GM23338 (cell line): Measurements from ENCODE around the gene TMC3. TPM values are rescaled to one million over a fixed set of nuclear protein-coding genes. Genes with fewer than 3 reads are reported as not detected.

Source experiments
- ATAC-seq: fragments of 200-7000 bp; cut with Tn5 transposase; 3 replicates; pipeline ENCODE4 v1.9.1; 2020
- DNase-seq: peaks from one replicate; pipeline ENCODE4 v3.0.0-alpha.2; 2015; ENCODE audit warnings: low spot score
- H2AFZ ChIP-seq: fragments of 200-600 bp; sonication (generic); 2 replicates; pipeline ENCODE4 v1.8.0; 2016; ENCODE audit warnings: antibody characterized with exemption, mild to moderate bottlenecking, moderate library complexity
- H3F3A ChIP-seq: fragments of 200-600 bp; sonication (generic); replicated peaks from 2 replicates; pipeline ENCODE4 v1.8.0; 2017; ENCODE audit warnings: antibody characterized with exemption, mixed run types, low read depth
- H3K27ac ChIP-seq: fragments of 200-600 bp; sonication (generic); 2 replicates; pipeline ENCODE4 v1.6.1; 2016; ENCODE audit warnings: low read depth
- H3K27me3 ChIP-seq: fragments of 200-600 bp; sonication (generic); 2 replicates; pipeline ENCODE4 v1.8.0; 2016; ENCODE audit warnings: mild to moderate bottlenecking, mixed run types, moderate library complexity; ENCODE audit not compliant: insufficient read depth
- H3K36me3 ChIP-seq: fragments of 200-600 bp; sonication (generic); 2 replicates; pipeline ENCODE4 v1.8.0; 2016; ENCODE audit warnings: mild to moderate bottlenecking; ENCODE audit not compliant: insufficient read depth
- H3K4me1 ChIP-seq: fragments of 200-600 bp; sonication (generic); 2 replicates; pipeline ENCODE4 v1.8.0; 2016; ENCODE audit warnings: mild to moderate bottlenecking, moderate library complexity; ENCODE audit not compliant: insufficient read depth
- H3K4me2 ChIP-seq: fragments of 200-600 bp; sonication (generic); 2 replicates; pipeline ENCODE4 v1.7.1; 2017; ENCODE audit warnings: mixed run types
- H3K4me3 ChIP-seq: fragments of 200-600 bp; sonication (generic); 2 replicates; pipeline ENCODE4 v1.6.1; 2016; ENCODE audit warnings: mixed run types
- H3K79me2 ChIP-seq: fragments of 200-600 bp; sonication (generic); replicated peaks from 2 replicates; pipeline ENCODE4 v1.8.0; 2017; ENCODE audit warnings: mild to moderate bottlenecking; ENCODE audit not compliant: insufficient read depth
- H3K9me2 ChIP-seq: fragments of 200-600 bp; sonication (generic); 2 replicates; pipeline ENCODE4 v1.8.0; 2017; ENCODE audit not compliant: insufficient read depth
- H4K20me1 ChIP-seq: fragments of 200-600 bp; sonication (generic); replicated peaks from 2 replicates; pipeline ENCODE4 v1.8.0; 2017; ENCODE audit warnings: mild to moderate bottlenecking; ENCODE audit not compliant: insufficient read depth
- H3K27ac Mint-ChIP-seq: 2 replicates; pipeline ENCODE4 v1.8.0; 2020; ENCODE audit warnings: inconsistent platforms, mild to moderate bottlenecking, moderate library complexity, mixed read lengths
- H3K27me3 Mint-ChIP-seq: 3 replicates; pipeline ENCODE4 v1.8.0; 2022; ENCODE audit warnings: low read depth, mild to moderate bottlenecking, moderate library complexity, mixed read lengths, inconsistent platforms; ENCODE audit not compliant: insufficient read depth, poor library complexity
- H3K36me3 Mint-ChIP-seq: 3 replicates; pipeline ENCODE4 v1.8.0; 2021; ENCODE audit warnings: low read depth, mild to moderate bottlenecking, inconsistent platforms, moderate library complexity, mixed read lengths
- H3K4me1 Mint-ChIP-seq: 3 replicates; pipeline ENCODE4 v1.8.0; 2020; ENCODE audit warnings: mild to moderate bottlenecking, inconsistent platforms, mixed read lengths
- H3K4me3 Mint-ChIP-seq: 3 replicates; pipeline ENCODE4 v1.8.0; 2021; ENCODE audit warnings: moderate library complexity, mild to moderate bottlenecking, inconsistent platforms, mixed read lengths
- H3K9me3 Mint-ChIP-seq: 3 replicates; pipeline ENCODE4 v1.8.0; 2020; ENCODE audit warnings: moderate library complexity, mild to moderate bottlenecking, inconsistent platforms, mixed read lengths
- CREB1 ChIP-seq: fragments of 250-450 bp; sonication (Bioruptor Pico); IDR thresholded peaks from 2 replicates; pipeline ENCODE4 v1.5.0; 2020; ENCODE audit warnings: low read depth, mild to moderate bottlenecking, moderate library complexity
- CTCF ChIP-seq, 2 experiments: fragments of 200-600 bp in 1 of 2; sonication (generic) in 1 of 2; conservative IDR thresholded peaks; 2 replicates each; pipeline versions ENCODE4 v1.5.1 to v1.6.1; 2016 to 2017; ENCODE audit warnings: antibody characterized with exemption in 2 of 2, low read depth in 2 of 2, mild to moderate bottlenecking in 2 of 2, moderate library complexity in 1 of 2
- ETS1 ChIP-seq: IDR thresholded peaks from 2 replicates; pipeline ENCODE4 v1.6.1; 2016; ENCODE audit warnings: antibody characterized with exemption
- EZH2phosphoT487 ChIP-seq: fragments of 200-600 bp; sonication (generic); IDR thresholded peaks from one replicate; pipeline ENCODE4 v1.8.1; 2018; ENCODE audit warnings: antibody characterized with exemption; ENCODE audit not compliant: unreplicated experiment
- JUNB ChIP-seq: IDR thresholded peaks from one replicate; pipeline ENCODE4 v1.6.1; 2016; ENCODE audit warnings: antibody characterized with exemption; ENCODE audit not compliant: unreplicated experiment
- NANOG ChIP-seq: IDR thresholded peaks from 2 replicates; pipeline ENCODE4 v1.6.1; 2016; ENCODE audit warnings: antibody characterized with exemption, borderline replicate concordance
- POLR2AphosphoS5 ChIP-seq: IDR thresholded peaks from 2 replicates; pipeline ENCODE4 v1.6.1; 2016; ENCODE audit warnings: antibody characterized with exemption, low read depth
- REST ChIP-seq: IDR thresholded peaks from one replicate; pipeline ENCODE4 v1.6.1; 2018; ENCODE audit warnings: antibody characterized with exemption; ENCODE audit not compliant: unreplicated experiment
- STAT1 ChIP-seq: IDR thresholded peaks from one replicate; pipeline ENCODE4 v1.6.1; 2016; ENCODE audit warnings: antibody characterized with exemption; ENCODE audit not compliant: unreplicated experiment
- ZNF114 ChIP-seq: fragments of 250-450 bp; sonication (Bioruptor Pico); IDR thresholded peaks from 2 replicates; pipeline ENCODE4 v1.5.0; 2020; ENCODE audit warnings: mild to moderate bottlenecking, moderate library complexity
- ZNF462 ChIP-seq: fragments of 250-450 bp; sonication (Bioruptor Pico); IDR thresholded peaks from 2 replicates; pipeline ENCODE4 v1.5.0; 2020; ENCODE audit warnings: mild to moderate bottlenecking, moderate library complexity
- polyA plus RNA-seq: library from polyadenylated mRNA; unstranded; fragments of >200 nt; fragmentation: Nextera tagmentation; extraction: Ambion mirVana; gene quantifications from 2 replicates; pipeline ENCODE4 v1.2.1, GENCODE V29; 2016
- total RNA-seq: library from RNA; depleted of rRNA; stranded (reverse); fragments of >200 nt; shearing (Covaris generic); gene quantifications from 2 replicates; pipeline ENCODE4 v1.2.3, GENCODE V29; 2014

TMC3 gene
- total and polyA plus RNA-seq, 2 experiments from 2014 or later, result 0.10 TPM; not detected in 1

GRCh38 chr15:81282911-81283310, 91.1 kb downstream of the TMC3 start (continued):
- TF ChIP-seq NANOG, result no peak
- TF ChIP-seq CTCF (conservative IDR thresholded peaks at IDR 0.05; ENCODE audit: low read depth in 2 of 2), result no peak
- TF ChIP-seq STAT1, result no peak
- no peak for TF ChIP-seq REST
- no peak for TF ChIP-seq JUNB
- no peak for TF ChIP-seq CREB1 (CRISPR knock-in tag)
- no peak for TF ChIP-seq ZNF114 (CRISPR knock-in tag)
- TF ChIP-seq ETS1, result no peak
- no peak for TF ChIP-seq EZH2phosphoT487
- TF ChIP-seq POLR2AphosphoS5, result no peak

GRCh38 chr15:81282606-81282895, 91.5 kb downstream of the TMC3 start:
- H3K27ac Mint-ChIP-seq, result no peak overlapping the region
- H3K27me3 Mint-ChIP-seq, result peaks cover 5% of the 10 kb centered on the region
- Histone ChIP-seq H3F3A (no peaks in the 10 kb centered on the region), H3K79me2 (no peaks in the 10 kb centered on the region), H3K9me2 (no peaks in the 10 kb centered on the region), H3K36me3 (no peaks in the 10 kb centered on the region; the same call in 1 of the 2 replicates), H3K4me3 (no peak overlapping the region), H3K4me1 (no peaks in the 10 kb centered on the region), H4K20me1 (no peaks in the 10 kb centered on the region), H2AFZ (no peak overlapping the region), H3K27me3 (no peaks in the 10 kb centered on the region), H3K4me2 (no peak overlapping the region), H3K27ac (no peak overlapping the region)
- H3K4me3 Mint-ChIP-seq, result no peak overlapping the region
- no peaks in the 10 kb centered on the region for H3K4me1 Mint-ChIP-seq
- peaks cover 6% of the 10 kb centered on the region for H3K36me3 Mint-ChIP-seq
- ATAC-seq, result no peak
- peaks cover 14% of the 10 kb centered on the region for H3K9me3 Mint-ChIP-seq
- no peak for DNase-seq
- TF ChIP-seq ZNF462 (CRISPR knock-in tag) (no peak), ETS1 (no peak), STAT1 (no peak), EZH2phosphoT487 (no peak)
